Renal cortex interstitium (tissue), 11 donors: Measurements from ENCODE around the gene CLBA1. TPM values are rescaled to one million over a fixed set of nuclear protein-coding genes. Genes with fewer than 3 reads are reported as not detected.

Experiments used
- DNase-seq, 11 donors: peaks; one replicate each; pipeline ENCODE4 v3.0.0-alpha.2; 2013; ENCODE audit warnings: low read depth in 9 of 11, low spot score in 4 of 11; ENCODE audit errors: extremely low read depth in 1 of 11
- polyA plus RNA-seq, 3 donors: library from polyadenylated mRNA; unstranded; fragments of 120-200 nt; gene quantifications; one replicate each; pipeline ENCODE4 v1.2.1, GENCODE V29; 2013; ENCODE audit not compliant: insufficient read length in 3 of 3

Gene CLBA1
- polyA plus RNA-seq, 3 donors, result 19.0 to 28.3 (median 23.6) TPM

DNA sequence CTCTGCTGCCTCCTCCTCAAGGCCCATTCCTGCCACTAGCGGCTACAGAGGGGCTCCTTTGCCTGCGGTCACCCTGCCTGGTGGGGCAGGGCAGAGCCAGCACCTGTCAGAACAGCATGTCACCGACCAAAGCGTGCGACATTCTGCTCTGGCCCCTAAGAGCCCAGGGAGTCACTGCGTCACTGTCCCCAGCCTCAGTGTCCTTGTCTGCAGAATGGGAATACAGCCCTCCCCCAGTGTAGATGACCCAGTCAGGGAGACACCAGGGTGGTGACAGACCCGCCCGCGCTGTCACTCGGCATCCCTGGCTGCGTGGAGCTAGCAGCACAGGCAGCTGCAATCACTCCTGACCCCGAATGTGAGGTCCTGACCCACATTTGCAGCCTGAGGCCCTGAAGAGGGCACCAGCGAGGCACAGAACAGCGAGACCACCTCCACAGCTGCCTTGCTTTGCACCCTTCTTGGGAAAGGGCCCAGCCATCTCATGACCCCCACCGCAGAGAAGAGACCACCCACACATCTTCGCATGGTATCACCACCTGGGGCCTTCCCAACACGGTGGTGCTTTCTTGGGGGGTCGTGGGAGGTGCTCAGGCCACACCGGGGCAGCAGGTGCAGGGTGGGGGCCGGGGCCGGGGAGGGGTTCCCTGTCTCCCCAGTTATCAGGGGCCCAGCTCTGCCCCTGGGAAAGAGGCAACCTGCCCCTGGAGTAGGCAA, 9.9 kb upstream of the CLBA1 start:
- no peak for DNase-seq

GRCh38 chr14:104976198-104977007, 9.2 kb upstream of the CLBA1 start:
- DNase-seq, result peak in 2 of 11 donors; percentile 49 to 63

- DNase-seq, result no peak
Measured at GRCh38 chr14:104977008-104977680, 8.4 kb upstream of the CLBA1 start.

DNA sequence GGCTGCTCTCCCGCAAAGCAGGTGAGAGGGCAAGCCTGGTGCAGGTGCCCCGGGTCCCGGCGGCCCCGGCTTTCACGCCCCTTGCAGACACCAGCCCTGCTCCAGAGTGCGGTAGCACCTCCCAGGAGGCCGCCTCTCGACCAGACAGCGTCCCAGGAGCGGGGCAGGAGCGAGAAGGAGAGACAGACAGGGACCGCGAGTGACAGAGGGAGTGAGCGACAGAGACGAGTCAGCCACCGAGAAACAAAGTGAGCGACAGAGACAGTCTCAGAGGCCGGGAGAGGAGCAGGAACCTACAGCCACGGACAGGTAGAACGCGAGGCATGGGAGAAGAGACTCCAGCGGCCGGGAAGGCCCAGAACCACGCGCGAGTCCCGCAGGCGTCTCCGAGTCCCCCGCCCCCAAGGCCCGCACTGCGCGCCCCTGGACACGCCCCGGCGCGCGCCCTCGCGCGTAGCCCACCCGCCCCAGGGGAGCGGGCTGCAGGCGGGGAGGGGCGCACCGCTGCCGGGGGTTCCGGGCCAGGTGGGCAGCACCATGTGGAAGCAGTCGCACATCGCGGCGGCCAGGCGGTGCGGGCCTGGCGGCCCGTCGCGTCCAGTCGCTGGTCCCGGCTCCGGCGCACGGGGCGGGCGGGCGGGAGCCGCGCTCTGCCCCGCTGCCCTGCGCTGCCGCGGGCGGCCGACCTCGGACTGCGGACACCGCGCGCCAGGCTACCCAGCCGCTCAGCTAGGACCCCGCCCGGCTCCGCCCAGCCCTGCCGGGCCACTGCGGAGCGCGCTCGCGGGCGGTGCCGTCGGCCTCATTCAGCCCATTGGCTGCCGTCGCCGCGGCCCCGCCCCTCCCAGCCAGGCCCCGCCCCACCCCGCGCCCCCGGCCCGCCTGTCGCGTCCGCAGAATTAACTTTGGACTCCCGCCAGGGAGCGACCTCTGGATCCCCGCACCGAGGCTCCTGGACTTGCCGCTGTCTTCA, 7.6 kb upstream of the CLBA1 start, which contains the start of gene AHNAK2:
AHNAK2 (minus strand) TSS at position 694 of the 973 bp plus-strand sequence; CDS start at position 557, 137 bp downstream.
- DNase-seq, result peak in 4 of 11 donors; percentile 57 to 74 (median 66)

GRCh38 chr14:104978746-104979691, 6.6 kb upstream of the CLBA1 start:
- DNase-seq, result no peak

- no peak for DNase-seq
Measured at GRCh38 chr14:104979758-104980610, 5.6 kb upstream of the CLBA1 start.

GRCh38 chr14:104980611-104981531, 4.7 kb upstream of the CLBA1 start:
- DNase-seq, result no peak

GRCh38 chr14:104981699-104982541, 3.7 kb upstream of the CLBA1 start:
- no peak for DNase-seq

GRCh38 chr14:104982548-104983230, 2.9 kb upstream of the CLBA1 start:
- no peak for DNase-seq

DNA sequence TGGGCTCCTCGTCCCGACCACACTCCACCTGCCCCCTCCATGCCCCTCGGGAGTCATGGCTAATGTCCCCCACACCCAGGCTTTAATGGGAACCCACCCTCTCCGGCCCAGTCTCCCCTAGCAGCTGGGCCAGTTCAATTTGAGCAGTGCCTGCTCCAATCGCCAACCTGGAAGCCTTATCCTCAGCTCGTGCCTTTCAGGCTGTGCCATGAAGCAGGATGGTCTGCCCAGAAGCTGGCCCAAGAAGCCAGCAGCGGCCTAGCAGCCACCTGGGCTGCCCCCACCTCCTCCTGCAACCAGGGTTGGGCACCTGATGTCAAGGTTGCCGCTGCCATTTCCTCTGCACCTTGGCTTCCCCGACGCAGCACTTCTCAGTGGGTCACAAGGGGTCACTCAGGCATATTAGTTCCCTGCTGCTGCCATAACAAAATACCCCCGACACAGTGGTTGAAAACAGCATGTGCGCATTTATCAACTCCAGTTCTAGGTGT, 2.3 kb upstream of the CLBA1 start:
- DNase-seq, result no peak

DNA sequence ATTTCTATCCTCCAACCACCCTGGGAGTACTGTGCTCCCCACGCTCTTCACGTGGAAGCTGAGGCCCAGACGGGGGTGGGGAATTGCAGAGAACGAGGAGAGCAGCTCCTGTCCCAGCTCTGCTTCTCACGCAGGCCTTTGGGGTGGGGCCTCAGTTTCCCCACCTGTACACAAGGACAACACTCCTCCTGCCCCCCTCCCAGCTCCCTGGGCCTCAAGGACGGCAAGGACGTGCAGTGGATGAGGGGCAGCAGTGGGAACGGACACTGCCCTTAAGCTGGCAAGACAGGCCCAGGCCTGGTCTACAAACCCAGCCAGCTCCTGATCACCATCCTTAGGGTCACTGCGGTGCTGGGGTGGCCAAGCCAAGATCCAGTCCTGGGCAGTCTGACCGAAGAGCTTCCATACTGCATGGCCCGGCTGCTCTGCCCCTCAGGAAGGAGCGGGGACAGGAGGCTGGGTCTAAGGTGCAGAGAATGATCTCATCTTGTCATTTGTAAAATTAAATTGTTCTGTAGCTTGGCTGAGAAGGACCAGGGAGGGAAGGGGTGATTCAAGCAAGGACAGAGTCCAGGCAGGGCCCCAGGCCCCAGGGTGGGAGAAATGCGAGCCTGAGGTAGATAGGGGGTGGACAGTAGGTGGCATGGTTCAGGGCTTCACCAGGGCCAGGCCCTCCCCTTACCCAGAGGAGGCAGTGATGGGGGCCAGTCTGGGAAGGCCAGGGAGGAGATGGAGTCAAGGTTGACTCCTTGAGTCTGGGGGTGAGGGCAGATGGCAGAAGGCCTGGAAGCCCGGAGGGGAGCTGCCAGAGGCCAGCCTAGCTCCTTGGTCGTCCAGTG, 1.3 kb upstream of the CLBA1 start:
- DNase-seq, result no peak

GRCh38 chr14:104986487-104987164, 1.0 kb downstream of the CLBA1 start:
- no peak for DNase-seq
